NCI-H1105 treated with DMSO at 0.1 percent for 48 hours (cell line): ENCODE data around the gene GRID2.
"Not testable (repeated sequence)": the region's sequence is repeated elsewhere in the genome, so short reads cannot be mapped to it uniquely, and the experiment has no call there.

Source experiments
- DNase-seq: peaks from one replicate; lab custom pipeline; 2025; lab: John Stamatoyannopoulos, UW

Gene GRID2

GRCh38 chr4:93317561-93317960 lies 1013.8 kb downstream of the GRID2 start:
- DNase-seq: no peak

GRCh38 chr4:93319041-93319440 lies 1015.3 kb downstream of the GRID2 start:
- no peak for DNase-seq

GRCh38 chr4:93320356-93320755 lies 1016.6 kb downstream of the GRID2 start:
- DNase-seq: no peak

- DNase-seq: no peak
Observed at GRCh38 chr4:93327346-93327745, 1023.6 kb downstream of the GRID2 start.

- no peak for DNase-seq
Observed at GRCh38 chr4:93334003-93334402, 1030.2 kb downstream of the GRID2 start.

- no peak for DNase-seq
Observed at GRCh38 chr4:93337196-93337595, 1033.4 kb downstream of the GRID2 start.

- no peak for DNase-seq
Observed at GRCh38 chr4:93342738-93343137, 1039.0 kb downstream of the GRID2 start.

- no peak for DNase-seq
Observed at GRCh38 chr4:93346840-93347239, 1043.1 kb downstream of the GRID2 start.

- DNase-seq: no peak
Observed at GRCh38 chr4:93348896-93349295, 1045.1 kb downstream of the GRID2 start.

- no peak for DNase-seq
Observed at GRCh38 chr4:93351846-93352245, 1048.1 kb downstream of the GRID2 start.

GRCh38 chr4:93355411-93355810 lies 1051.6 kb downstream of the GRID2 start:
- DNase-seq: no peak

- DNase-seq: no peak
Observed at GRCh38 chr4:93359586-93359985, 1055.8 kb downstream of the GRID2 start.

- not testable (repeated sequence) for DNase-seq
Observed at GRCh38 chr4:93366169-93366755, 1062.5 kb downstream of the GRID2 start.

GRCh38 chr4:93368968-93369367 lies 1065.2 kb downstream of the GRID2 start:
- no peak for DNase-seq

- DNase-seq: no peak
Observed at GRCh38 chr4:93370256-93370655, 1066.5 kb downstream of the GRID2 start.

GRCh38 chr4:93373893-93374860 lies 1070.4 kb downstream of the GRID2 start:
- DNase-seq: no peak

GRCh38 chr4:93384241-93384640 lies 1080.5 kb downstream of the GRID2 start:
- no peak for DNase-seq

- no peak for DNase-seq
Observed at GRCh38 chr4:93384887-93385286, 1081.1 kb downstream of the GRID2 start.

- no peak for DNase-seq
Observed at GRCh38 chr4:93394545-93395081, 1090.8 kb downstream of the GRID2 start.

- DNase-seq: no peak
Observed at GRCh38 chr4:93396272-93396671, 1092.5 kb downstream of the GRID2 start.

- DNase-seq: no peak
Observed at GRCh38 chr4:93403571-93403970, 1099.8 kb downstream of the GRID2 start.

- DNase-seq: no peak
Observed at GRCh38 chr4:93407493-93408275, 1103.9 kb downstream of the GRID2 start.
